Hepatocyte (in vitro differentiated cells): ENCODE measurements around the gene ATCAY.
"Not testable (repeated sequence)": the region's sequence is repeated elsewhere in the genome, so short reads cannot be mapped to it uniquely, and the experiment has no call there.

Experiments used
- EZH2 ChIP-seq: fragments of 200-600 bp; sonication (generic); IDR thresholded peaks from 2 replicates; pipeline ENCODE4 v1.6.1; 2016; ENCODE audit warnings: antibody characterized with exemption, mild to moderate bottlenecking, borderline replicate concordance
- EZH2phosphoT487 ChIP-seq: fragments of 200-600 bp; sonication (generic); IDR thresholded peaks from one replicate; pipeline ENCODE4 v1.6.1; 2018; ENCODE audit warnings: antibody characterized with exemption, mild to moderate bottlenecking, low read depth, moderate library complexity; ENCODE audit not compliant: unreplicated experiment, severe bottlenecking
- TF ChIP-seq, protein P1 (sequence below): fragments of 200-600 bp; sonication (generic); IDR thresholded peaks from 2 replicates; pipeline ENCODE4 v1.5.1; 2016; ENCODE audit warnings: antibody characterized with exemption, mild to moderate bottlenecking; ENCODE audit not compliant: poor library complexity

DNA sequence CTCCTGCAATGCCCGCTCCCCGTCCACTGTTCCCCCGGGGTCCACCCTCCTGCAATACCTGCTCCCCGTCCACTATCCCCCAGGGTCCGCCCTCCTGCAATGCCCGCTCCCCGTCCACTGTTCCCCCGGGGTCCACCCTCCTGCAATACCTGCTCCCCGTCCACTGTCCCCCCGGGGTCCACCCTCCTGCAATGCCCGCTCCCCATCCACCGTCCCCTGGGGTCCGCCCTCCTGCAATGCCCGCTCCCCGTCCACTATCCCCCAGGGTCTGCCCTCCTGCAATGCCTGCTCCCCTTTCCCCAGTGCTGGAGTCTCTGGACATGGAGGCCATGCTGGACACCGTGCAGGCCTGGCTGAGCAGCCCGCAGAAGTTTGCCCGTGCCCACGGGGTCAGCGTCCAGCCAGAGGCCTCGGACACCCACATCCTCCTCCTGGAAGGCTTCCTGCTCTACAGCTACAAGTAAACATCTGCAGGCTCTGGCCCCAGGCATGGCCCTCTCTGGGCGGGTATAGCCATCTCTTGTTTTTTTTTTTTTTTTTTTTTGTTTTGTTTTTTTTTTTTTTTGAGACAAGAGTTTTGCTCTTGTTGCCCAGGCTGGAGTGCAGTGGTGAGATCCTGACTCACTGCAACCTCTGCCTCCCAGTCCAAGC is 57.9 kb downstream of the ATCAY start:
- TF ChIP-seq, protein P1, sequence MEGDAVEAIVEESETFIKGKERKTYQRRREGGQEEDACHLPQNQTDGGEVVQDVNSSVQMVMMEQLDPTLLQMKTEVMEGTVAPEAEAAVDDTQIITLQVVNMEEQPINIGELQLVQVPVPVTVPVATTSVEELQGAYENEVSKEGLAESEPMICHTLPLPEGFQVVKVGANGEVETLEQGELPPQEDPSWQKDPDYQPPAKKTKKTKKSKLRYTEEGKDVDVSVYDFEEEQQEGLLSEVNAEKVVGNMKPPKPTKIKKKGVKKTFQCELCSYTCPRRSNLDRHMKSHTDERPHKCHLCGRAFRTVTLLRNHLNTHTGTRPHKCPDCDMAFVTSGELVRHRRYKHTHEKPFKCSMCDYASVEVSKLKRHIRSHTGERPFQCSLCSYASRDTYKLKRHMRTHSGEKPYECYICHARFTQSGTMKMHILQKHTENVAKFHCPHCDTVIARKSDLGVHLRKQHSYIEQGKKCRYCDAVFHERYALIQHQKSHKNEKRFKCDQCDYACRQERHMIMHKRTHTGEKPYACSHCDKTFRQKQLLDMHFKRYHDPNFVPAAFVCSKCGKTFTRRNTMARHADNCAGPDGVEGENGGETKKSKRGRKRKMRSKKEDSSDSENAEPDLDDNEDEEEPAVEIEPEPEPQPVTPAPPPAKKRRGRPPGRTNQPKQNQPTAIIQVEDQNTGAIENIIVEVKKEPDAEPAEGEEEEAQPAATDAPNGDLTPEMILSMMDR: not testable (repeated sequence)
- not testable (repeated sequence) for TF ChIP-seq EZH2, EZH2phosphoT487
